HEK293T (cell line): ENCODE data around the gene SH2D3C.
A peak's percentile ranks its signal among the peaks of the same experiment; 100 is the strongest.

Experiments used
- CTCF ChIA-PET: fragments of 350-600 bp; formaldehyde crosslinking; extraction: SDS; loops from one replicate; lab custom pipeline; 2021; ENCODE audit warnings: antibody characterized with exemption, inconsistent platforms; lab: Yijun Ruan, JAX
- POLR2A ChIA-PET: fragments of 350-600 bp; formaldehyde crosslinking; extraction: SDS; loops from one replicate; lab custom pipeline; 2020; ENCODE audit warnings: antibody characterized with exemption, inconsistent platforms; lab: Yijun Ruan, JAX
- DNase-seq: peaks from one replicate; pipeline ENCODE4 v3.0.0; 2012; ENCODE audit warnings: mixed read lengths; ENCODE audit errors: extremely low spot score
- ARNT ChIP-seq: fragments of 450-650 bp; IDR thresholded peaks from 2 replicates; pipeline ENCODE4 v1.6.1; 2017; ENCODE audit warnings: mild to moderate bottlenecking
- BHLHE40 ChIP-seq: fragments of 450-650 bp; IDR thresholded peaks from 2 replicates; pipeline ENCODE4 v1.6.1; 2016; ENCODE audit warnings: mild to moderate bottlenecking, moderate library complexity, borderline replicate concordance
- CTBP1 ChIP-seq: fragments of 450-650 bp; IDR thresholded peaks from 2 replicates; pipeline ENCODE4 v1.6.1; 2016; ENCODE audit warnings: borderline replicate concordance
- ELF4 ChIP-seq: fragments of 450-650 bp; IDR thresholded peaks from 2 replicates; pipeline ENCODE4 v1.6.1; 2017; ENCODE audit warnings: antibody characterized with exemption
- FOXA1 ChIP-seq: fragments of 450-650 bp; IDR thresholded peaks from 2 replicates; pipeline ENCODE4 v1.6.1; 2016; ENCODE audit warnings: mild to moderate bottlenecking
- FOXK2 ChIP-seq: fragments of 450-650 bp; IDR thresholded peaks from 2 replicates; pipeline ENCODE4 v1.6.1; 2016; ENCODE audit warnings: mild to moderate bottlenecking
- FOXM1 ChIP-seq: fragments of 450-650 bp; IDR thresholded peaks from 2 replicates; pipeline ENCODE4 v1.6.1; 2017; ENCODE audit warnings: mild to moderate bottlenecking, borderline replicate concordance
- HDGF ChIP-seq: fragments of 450-650 bp; IDR thresholded peaks from 2 replicates; pipeline ENCODE4 v1.6.1; 2017; ENCODE audit warnings: antibody characterized with exemption, borderline replicate concordance
- L3MBTL2 ChIP-seq: fragments of 450-650 bp; conservative IDR thresholded peaks from 2 replicates; pipeline ENCODE4 v1.6.1; 2016; ENCODE audit warnings: mild to moderate bottlenecking
- LEF1 ChIP-seq: fragments of 450-650 bp; IDR thresholded peaks from 2 replicates; pipeline ENCODE4 v1.6.1; 2017; ENCODE audit warnings: mild to moderate bottlenecking, borderline replicate concordance
- NFRKB ChIP-seq: fragments of 450-650 bp; IDR thresholded peaks from 2 replicates; pipeline ENCODE4 v1.6.1; 2016; ENCODE audit warnings: mild to moderate bottlenecking, moderate library complexity
- PKNOX1 ChIP-seq: fragments of 450-650 bp; IDR thresholded peaks from 2 replicates; pipeline ENCODE4 v1.6.1; 2016
- SP1 ChIP-seq: fragments of 450-650 bp; IDR thresholded peaks from 2 replicates; pipeline ENCODE4 v1.6.1; 2017
- SUZ12 ChIP-seq: fragments of 450-650 bp; IDR thresholded peaks from 2 replicates; pipeline ENCODE4 v1.6.1; 2016; ENCODE audit warnings: mild to moderate bottlenecking
- TARDBP ChIP-seq: fragments of 450-650 bp; IDR thresholded peaks from 2 replicates; pipeline ENCODE4 v1.6.1; 2016
- ZNF384 ChIP-seq: fragments of 450-650 bp; IDR thresholded peaks from 2 replicates; pipeline ENCODE4 v1.6.1; 2016

The SH2D3C gene

DNA sequence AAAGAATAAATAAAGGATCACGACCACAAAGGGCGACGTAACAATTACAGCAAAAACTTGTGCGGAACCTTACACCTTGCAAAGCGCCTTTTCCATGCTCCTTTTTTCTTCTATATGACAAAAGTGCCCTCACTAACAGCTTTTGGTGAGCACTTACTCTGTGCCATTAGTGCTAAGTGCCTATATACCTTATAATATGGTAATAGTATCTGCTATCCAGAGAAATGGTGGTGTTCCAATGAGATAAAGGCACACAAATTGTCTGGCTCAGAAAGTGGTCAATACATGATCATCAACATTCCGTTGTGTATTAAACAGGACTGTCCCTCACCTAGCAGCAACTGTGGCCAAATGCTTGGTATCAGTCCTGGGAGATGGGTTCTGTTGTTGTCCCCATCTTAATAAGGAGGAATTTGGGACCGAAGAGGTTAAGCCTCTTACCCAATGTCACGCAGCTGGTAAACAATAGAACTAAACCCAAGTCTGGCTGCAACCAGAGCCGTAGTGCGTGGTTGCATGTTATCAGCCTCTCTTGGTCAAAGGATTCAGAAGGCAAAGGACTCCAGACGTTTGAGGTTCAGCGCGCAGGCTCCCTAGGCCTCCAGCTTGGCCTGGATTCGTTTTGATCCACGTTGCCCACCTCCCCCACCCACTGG is 42.8 kb downstream of the SH2D3C start:
- POLR2A ChIA-PET, result interaction anchor here (0.7 to 1.5 kb wide), 13 partner anchors 9 to 232 kb away, joined by 3 to 9 read pairs (median 4); partner anchors contain the start of genes CDK9 and PTRH1
- DNase-seq, result no peak

DNA sequence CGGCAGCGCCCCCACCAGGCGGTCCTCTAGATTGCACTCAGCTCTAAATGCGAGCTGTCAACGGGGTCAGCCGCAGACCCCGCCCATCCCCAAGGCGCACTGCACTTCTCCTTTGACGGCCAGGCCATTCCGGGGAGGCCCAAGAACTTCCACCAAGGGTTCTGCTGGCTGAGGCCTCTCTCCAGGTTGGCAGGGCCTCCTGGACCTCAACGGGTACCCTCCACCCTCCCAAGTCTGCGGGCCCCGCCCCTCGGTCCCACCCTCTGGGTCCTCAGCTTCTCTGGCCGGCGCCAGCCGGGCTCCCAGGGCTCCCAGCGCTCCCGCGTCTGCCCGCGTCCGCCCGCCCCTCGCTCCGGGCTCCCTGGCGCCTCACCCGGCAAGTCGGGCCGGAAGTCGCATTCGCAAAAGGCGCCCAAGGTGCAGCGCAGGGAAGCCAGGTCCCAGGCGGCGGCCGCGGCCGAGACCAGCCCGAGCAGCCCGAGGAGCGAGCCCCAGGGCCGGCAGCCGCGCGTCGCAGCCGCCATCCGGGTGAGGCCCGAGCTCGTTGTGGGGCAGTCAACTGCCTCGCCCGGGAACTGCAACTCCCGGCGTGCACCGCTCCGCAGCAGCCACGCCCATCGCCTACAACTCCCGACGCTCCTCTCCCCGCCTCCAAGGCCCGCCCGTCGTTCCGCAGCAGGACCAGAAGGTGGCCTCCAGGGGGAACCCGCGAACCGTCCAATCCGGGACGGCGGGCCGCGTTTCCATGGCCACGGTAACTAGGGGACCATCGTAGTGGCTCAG is 43.5 kb downstream of the SH2D3C start, which contains the start of gene TOR2A:
TSS of gene TOR2A (minus strand) at position 548 of the 783 bp plus-strand sequence. CDS start at position 524, 24 bp downstream.
- peak; percentile 93; the same call in 1 of the 2 replicates for TF ChIP-seq HDGF
- peak; percentile 61 for TF ChIP-seq PKNOX1
- no peak for TF ChIP-seq TARDBP
- DNase-seq, result peak; percentile 98
- POLR2A ChIA-PET, result interaction anchor here (0.7 to 1.5 kb wide), 19 partner anchors 10 to 231 kb away, joined by 3 to 9 read pairs (median 4); partner anchors contain the start of genes CDK9 and PTRH1
- CTCF ChIA-PET, result interaction anchor here (0.6 to 2.7 kb wide), 27 partner anchors 9 to 327 kb away, joined by 3 to 14 read pairs (median 4); partner anchors contain the start of genes CDK9 and SH2D3C

More for the DNA sequence above, 42.8 kb downstream of the SH2D3C start:
- TF ChIP-seq NFRKB (no peak), ARNT (no peak), FOXM1 (no peak), HDGF (no peak), SP1 (no peak), CTBP1 (no peak), PKNOX1 (no peak), FOXA1 (no peak), ZNF384 (no peak), ELF4 (no peak), L3MBTL2 (no peak), TARDBP (no peak), SUZ12 (no peak), FOXK2 (no peak)
- CTCF ChIA-PET, result interaction anchor here (0.7 to 2.7 kb wide), 6 partner anchors 36 to 193 kb away, joined by 3 to 14 read pairs (median 7); no protein-coding TSS in a partner anchor

- ChIA-PET POLR2A (interaction anchor here (0.8 to 1.5 kb wide), 16 partner anchors 9 to 231 kb away, joined by 3 to 9 read pairs (median 4); partner anchors contain the start of genes CDK9 and PTRH1), CTCF (interaction anchor here (0.6 to 2.7 kb wide), 21 partner anchors 9 to 328 kb away, joined by 3 to 14 read pairs (median 4); partner anchors contain the start of genes CDK9 and SH2D3C)
- TF ChIP-seq BHLHE40 (no peak), HDGF (0 out of 2 replicates have a peak, but pooled peaks have one; percentile 63)
- DNase-seq, result no peak
These were observed 44.2 kb downstream of the SH2D3C start for GRCh38 chr9:127734247-127734746.

DNA sequence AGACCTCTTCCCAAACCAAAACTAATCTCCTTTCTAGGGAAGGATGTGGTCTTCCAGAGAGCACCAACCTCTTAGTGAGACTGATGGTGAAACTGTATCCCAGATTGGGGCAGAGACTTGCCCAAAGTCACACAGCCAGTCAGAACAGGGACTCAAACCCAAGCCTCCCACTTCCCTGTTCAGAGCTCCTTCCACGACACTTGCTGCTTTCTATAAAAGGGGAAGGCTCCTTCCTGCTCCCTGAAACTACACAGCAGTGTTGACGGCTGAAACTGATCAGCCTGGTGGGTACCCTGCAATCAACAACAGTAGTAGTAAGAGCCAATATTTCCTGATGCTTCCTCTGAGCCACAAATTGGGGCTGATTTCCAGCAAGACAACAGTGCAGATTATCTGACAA is 44.9 kb downstream of the SH2D3C start:
- POLR2A ChIA-PET, result no interaction called here
- no peak for TF ChIP-seq ZNF384
- no peak for TF ChIP-seq SUZ12
- no peak for TF ChIP-seq SP1
- no peak for TF ChIP-seq TARDBP
- TF ChIP-seq PKNOX1, result no peak
- TF ChIP-seq L3MBTL2, result no peak
- TF ChIP-seq NFRKB, result no peak
- no peak for TF ChIP-seq HDGF
- CTCF ChIA-PET, result interaction anchor here (2.7 kb wide), 1 partner anchor 144 kb away, joined by 14 read pairs; no protein-coding TSS in a partner anchor
- no peak for DNase-seq

GRCh38 chr9:127732444-127732843 is 46.0 kb downstream of the SH2D3C start:
- DNase-seq, result no peak
- CTCF ChIA-PET, result interaction anchor here (0.6 kb wide), 1 partner anchor 193 kb away, joined by 3 read pairs; no protein-coding TSS in a partner anchor

More at GRCh38 chr9:127732444-127732843, 46.0 kb downstream of the SH2D3C start:
- TF ChIP-seq CTBP1 (no peak), BHLHE40 (no peak), ARNT (no peak), TARDBP (no peak), NFRKB (no peak), FOXK2 (no peak), ZNF384 (no peak), ELF4 (no peak), LEF1 (no peak), FOXA1 (no peak), L3MBTL2 (no peak), HDGF (no peak), SP1 (no peak), SUZ12 (no peak), PKNOX1 (no peak), FOXM1 (no peak)
- POLR2A ChIA-PET, result no interaction called here
